ENCODE measurements around the gene PPP1R12B.
A peak's percentile ranks its signal among the peaks of the same experiment; 100 is the strongest.

Gene PPP1R12B

GRCh38 chr1:202343652-202344349 lies 4.7 kb upstream of the PPP1R12B start (continued):
- TF ChIP-seq, protein P1, sequence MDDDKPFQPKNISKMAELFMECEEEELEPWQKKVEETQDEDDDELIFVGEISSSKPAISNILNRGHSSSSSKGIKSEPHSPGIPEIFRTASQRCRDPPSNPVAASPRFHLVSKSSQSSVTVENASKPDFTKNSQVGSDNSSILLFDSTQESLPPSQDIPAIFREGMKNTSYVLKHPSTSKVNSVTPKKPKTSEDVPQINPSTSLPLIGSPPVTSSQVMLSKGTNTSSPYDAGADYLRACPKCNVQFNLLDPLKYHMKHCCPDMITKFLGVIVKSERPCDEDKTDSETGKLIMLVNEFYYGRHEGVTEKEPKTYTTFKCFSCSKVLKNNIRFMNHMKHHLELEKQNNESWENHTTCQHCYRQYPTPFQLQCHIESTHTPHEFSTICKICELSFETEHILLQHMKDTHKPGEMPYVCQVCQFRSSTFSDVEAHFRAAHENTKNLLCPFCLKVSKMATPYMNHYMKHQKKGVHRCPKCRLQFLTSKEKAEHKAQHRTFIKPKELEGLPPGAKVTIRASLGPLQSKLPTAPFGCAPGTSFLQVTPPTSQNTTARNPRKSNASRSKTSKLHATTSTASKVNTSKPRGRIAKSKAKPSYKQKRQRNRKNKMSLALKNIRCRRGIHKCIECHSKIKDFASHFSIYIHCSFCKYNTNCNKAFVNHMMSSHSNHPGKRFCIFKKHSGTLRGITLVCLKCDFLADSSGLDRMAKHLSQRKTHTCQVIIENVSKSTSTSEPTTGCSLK (tag by site-specific recombination; IDR thresholded peaks at IDR 0.05): no peak
- no peak for TF ChIP-seq ZNF501 (tag by site-specific recombination; IDR thresholded peaks at IDR 0.05)

- ChIA-PET POLR2A (interaction anchor here (0.6 to 1.0 kb wide), 2 partner anchors 51 to 371 kb away, joined by 3 to 4 read pairs; no protein-coding TSS in a partner anchor), CTCF (interaction anchor here (0.6 to 1.0 kb wide), 2 partner anchors 38 to 371 kb away, joined by 3 to 4 read pairs; no protein-coding TSS in a partner anchor)
- Histone ChIP-seq H3K4me1 (ENCODE audit: control insufficient read depth, insufficient read depth, low read length) (0 out of 2 replicates have a peak, but pooled peaks cover 4% of the 10 kb centered on the region), H3K36me3 (ENCODE audit: control insufficient read depth in 2 of 2, insufficient read depth in 1 of 2, low read length in 2 of 2) (no peaks in the 10 kb centered on the region), H3K27ac (ENCODE audit: extremely low read depth, low read depth, low read length) (no peak overlapping the region), H3K4me3 (ENCODE audit: low read depth, low read length) (no peak overlapping the region; the same call in 1 of the 2 replicates), H3K9me3 (ENCODE audit: control insufficient read depth, insufficient read depth, low read depth, low read length) (no peaks in the 10 kb centered on the region)
- peak; percentile 4; the same call in 1 of the 2 replicates for TF ChIP-seq WT1 (tag by site-specific recombination; IDR thresholded peaks at IDR 0.05)
- peak; percentile 66 for TF ChIP-seq ZNF518A (tag by site-specific recombination; conservative IDR thresholded peaks at IDR 0.05; ENCODE audit: low read depth)
- TF ChIP-seq, protein P2, sequence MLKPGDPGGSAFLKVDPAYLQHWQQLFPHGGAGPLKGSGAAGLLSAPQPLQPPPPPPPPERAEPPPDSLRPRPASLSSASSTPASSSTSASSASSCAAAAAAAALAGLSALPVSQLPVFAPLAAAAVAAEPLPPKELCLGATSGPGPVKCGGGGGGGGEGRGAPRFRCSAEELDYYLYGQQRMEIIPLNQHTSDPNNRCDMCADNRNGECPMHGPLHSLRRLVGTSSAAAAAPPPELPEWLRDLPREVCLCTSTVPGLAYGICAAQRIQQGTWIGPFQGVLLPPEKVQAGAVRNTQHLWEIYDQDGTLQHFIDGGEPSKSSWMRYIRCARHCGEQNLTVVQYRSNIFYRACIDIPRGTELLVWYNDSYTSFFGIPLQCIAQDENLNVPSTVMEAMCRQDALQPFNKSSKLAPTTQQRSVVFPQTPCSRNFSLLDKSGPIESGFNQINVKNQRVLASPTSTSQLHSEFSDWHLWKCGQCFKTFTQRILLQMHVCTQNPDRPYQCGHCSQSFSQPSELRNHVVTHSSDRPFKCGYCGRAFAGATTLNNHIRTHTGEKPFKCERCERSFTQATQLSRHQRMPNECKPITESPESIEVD (tag by site-specific recombination; IDR thresholded peaks at IDR 0.05): peak; percentile 54; the same call in 1 of the 2 replicates
- TF ChIP-seq ZIC2 (tag by site-specific recombination; IDR thresholded peaks at IDR 0.05): no peak
- TF ChIP-seq ZNF366 (tag by site-specific recombination; conservative IDR thresholded peaks at IDR 0.05): peak; percentile 33; the same call in 1 of the 2 replicates
- TF ChIP-seq, protein P3, sequence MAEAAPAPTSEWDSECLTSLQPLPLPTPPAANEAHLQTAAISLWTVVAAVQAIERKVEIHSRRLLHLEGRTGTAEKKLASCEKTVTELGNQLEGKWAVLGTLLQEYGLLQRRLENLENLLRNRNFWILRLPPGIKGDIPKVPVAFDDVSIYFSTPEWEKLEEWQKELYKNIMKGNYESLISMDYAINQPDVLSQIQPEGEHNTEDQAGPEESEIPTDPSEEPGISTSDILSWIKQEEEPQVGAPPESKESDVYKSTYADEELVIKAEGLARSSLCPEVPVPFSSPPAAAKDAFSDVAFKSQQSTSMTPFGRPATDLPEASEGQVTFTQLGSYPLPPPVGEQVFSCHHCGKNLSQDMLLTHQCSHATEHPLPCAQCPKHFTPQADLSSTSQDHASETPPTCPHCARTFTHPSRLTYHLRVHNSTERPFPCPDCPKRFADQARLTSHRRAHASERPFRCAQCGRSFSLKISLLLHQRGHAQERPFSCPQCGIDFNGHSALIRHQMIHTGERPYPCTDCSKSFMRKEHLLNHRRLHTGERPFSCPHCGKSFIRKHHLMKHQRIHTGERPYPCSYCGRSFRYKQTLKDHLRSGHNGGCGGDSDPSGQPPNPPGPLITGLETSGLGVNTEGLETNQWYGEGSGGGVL (tag by site-specific recombination; IDR thresholded peaks at IDR 0.05): no peak
- TF ChIP-seq IKZF3 (tag by site-specific recombination; IDR thresholded peaks at IDR 0.05): peak; percentile 55; the same call in 1 of the 2 replicates
Measured at GRCh38 chr1:202348005-202348508, 442 bp upstream of the PPP1R12B start.
